C4-2B (cell line): ENCODE data around the gene SGMS1.
A peak's percentile ranks its signal among the peaks of the same experiment; 100 is the strongest.
"Not testable (repeated sequence)": the region's sequence is repeated elsewhere in the genome, so short reads cannot be mapped to it uniquely, and the experiment has no call there.

Experiments used
- H3K27ac ChIP-seq: fragments of 450-650 bp; 2 replicates; pipeline ENCODE4 v1.5.1; 2017
- ZFX ChIP-seq: fragments of 450-650 bp; IDR thresholded peaks from 2 replicates; pipeline ENCODE4 v1.6.1; 2017
- TF ChIP-seq, protein P1 (sequence below): fragments of 450-650 bp; conservative IDR thresholded peaks from 2 replicates; pipeline ENCODE4 v1.5.1; 2017; ENCODE audit warnings: mild to moderate bottlenecking

The SGMS1 gene

DNA sequence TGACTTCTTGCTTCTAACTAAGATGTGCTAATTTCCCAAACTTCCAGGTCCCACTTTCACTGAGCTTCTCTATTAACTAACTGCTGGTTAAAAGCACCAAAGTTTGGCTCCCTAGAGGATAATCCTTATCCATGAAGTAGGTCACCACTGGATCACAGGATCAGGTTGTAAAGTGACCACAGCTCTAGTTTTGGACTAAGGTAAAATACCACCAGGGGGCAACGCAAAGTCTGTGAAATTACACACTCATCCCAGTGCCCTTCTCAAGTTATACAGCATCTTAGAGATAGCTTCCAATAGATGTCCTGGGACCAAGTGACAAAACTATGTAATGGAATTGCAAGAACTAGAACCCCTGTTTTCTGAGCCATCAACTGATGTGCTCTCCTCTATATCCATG lies 256.0 kb downstream of the SGMS1 start:
- TF ChIP-seq ZFX: no peak
- TF ChIP-seq, protein P1, sequence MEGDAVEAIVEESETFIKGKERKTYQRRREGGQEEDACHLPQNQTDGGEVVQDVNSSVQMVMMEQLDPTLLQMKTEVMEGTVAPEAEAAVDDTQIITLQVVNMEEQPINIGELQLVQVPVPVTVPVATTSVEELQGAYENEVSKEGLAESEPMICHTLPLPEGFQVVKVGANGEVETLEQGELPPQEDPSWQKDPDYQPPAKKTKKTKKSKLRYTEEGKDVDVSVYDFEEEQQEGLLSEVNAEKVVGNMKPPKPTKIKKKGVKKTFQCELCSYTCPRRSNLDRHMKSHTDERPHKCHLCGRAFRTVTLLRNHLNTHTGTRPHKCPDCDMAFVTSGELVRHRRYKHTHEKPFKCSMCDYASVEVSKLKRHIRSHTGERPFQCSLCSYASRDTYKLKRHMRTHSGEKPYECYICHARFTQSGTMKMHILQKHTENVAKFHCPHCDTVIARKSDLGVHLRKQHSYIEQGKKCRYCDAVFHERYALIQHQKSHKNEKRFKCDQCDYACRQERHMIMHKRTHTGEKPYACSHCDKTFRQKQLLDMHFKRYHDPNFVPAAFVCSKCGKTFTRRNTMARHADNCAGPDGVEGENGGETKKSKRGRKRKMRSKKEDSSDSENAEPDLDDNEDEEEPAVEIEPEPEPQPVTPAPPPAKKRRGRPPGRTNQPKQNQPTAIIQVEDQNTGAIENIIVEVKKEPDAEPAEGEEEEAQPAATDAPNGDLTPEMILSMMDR: peak; percentile 53
- H3K27ac ChIP-seq: no peak overlapping the region

DNA sequence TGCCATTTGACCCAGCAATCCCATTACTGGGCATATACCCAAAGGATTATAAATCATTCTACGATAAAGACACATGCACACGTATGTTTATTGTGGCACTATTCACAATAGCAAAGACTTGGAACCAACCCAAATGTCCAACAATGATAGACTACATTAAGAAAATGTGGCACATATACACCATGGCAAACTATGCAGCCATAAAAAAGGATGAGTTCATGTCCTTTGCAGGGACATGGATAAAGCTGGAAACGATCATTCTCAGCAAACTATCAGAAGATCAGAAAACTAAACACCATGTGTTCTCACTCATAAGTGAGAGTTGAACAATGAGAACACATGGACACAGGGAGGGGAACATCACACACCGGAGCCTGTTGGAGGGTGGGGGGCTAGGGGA lies 257.3 kb downstream of the SGMS1 start:
- not testable (repeated sequence) for H3K27ac ChIP-seq

DNA sequence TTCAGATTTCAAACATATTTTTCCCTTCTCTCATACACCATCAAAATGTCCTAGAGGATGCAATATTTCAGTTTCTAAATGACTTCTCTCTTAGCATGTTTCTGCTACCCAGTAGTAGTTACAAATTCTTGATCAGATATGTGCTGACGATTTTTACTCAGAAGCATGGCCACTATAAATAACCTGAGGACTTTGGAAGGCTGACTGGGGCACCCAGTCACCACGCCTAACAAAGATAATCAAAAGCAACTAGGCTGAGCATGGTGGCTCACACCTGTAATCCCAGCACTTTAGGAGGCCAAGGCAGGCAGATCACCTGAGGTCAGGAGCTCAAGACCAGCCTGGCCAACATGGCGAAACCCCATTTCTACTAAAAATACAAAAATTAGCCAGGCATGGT lies 259.0 kb downstream of the SGMS1 start:
- H3K27ac ChIP-seq: not testable (repeated sequence)

DNA sequence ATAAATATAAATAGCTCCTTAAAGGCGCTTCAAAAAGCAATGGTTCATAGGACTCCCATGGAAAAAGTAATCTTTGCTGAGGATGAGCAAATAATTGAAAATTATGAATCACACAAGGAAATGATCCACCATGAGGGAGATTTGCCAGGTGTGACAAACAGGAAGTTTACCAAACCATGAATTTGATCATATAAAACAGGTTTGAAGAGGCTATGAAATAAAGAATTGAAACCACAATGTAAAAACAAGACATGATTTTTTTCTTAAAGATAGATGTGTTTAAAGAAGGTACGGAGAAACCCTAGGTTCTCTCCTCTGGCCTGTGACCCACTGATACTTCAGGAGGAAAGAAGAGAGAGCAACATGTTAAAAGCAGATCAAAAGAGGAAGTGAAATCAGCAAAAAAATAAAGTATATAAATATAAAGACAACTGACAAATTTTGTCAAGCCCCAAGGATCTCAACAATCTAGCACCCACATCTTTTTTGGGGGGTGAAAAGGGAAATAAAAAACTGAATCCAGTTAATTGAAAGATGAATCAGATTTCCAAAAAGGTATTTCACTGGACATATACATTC lies 261.1 kb downstream of the SGMS1 start:
- no peak overlapping the region for H3K27ac ChIP-seq
- no peak for TF ChIP-seq ZFX
- TF ChIP-seq, protein P1: no peak

DNA sequence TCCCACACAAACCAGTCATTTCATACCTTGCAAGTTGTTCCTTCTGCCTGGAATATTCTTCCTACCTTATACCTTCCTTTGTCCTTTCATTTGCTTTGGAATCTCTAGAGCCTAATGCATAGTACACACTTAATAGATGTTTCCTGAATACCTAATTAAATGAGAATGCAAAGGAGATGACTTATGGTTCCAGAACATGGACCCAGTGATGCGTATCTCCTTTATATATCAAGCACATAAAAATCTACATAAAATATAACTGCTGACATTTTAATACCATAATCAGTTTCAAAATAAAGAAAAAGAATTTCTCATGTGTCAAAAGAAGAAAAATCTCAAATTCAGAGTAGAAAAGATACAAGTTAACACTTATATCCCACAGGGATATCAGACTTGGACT lies 261.8 kb downstream of the SGMS1 start:
- TF ChIP-seq, protein P1: no peak
- H3K27ac ChIP-seq: peak overlapping the region; percentile 43; the same call in 1 of the 2 replicates

DNA sequence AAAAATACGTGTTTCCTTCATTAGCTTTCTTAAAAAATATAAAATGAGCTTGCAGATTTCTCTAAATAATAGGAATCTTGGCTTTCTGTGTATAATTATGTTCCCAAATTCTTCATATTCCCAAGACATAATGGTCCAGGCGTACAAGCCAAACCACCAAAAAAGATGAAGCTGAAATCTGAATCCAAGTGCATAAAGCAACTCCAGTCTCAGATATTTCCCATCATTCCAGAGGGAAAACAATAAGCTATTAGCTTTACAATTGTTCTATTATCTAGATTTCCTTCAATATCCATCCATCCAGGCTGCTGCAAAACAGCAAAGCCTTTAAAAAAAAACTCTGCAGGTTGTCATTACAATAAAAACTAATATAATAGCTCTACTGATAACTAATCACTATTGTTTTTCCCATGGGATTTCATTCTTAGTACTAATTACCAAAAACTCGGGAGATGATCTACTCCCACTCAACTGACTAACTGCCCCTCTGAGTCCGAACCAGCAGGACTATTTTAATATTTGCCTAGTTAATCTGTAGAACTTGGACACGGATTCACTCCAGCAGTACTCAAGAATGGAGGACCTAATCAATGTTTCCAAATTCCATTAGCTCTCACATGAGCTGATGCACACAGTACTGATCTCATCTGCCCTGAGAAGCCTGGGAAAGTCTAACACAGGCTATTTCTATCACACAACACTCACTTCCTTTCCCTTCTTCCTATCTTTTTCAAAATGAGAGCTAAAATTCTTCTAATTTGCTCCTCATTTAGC lies 263.5 kb downstream of the SGMS1 start:
- H3K27ac ChIP-seq: no peak overlapping the region
- TF ChIP-seq, protein P1: no peak
- TF ChIP-seq ZFX: no peak

DNA sequence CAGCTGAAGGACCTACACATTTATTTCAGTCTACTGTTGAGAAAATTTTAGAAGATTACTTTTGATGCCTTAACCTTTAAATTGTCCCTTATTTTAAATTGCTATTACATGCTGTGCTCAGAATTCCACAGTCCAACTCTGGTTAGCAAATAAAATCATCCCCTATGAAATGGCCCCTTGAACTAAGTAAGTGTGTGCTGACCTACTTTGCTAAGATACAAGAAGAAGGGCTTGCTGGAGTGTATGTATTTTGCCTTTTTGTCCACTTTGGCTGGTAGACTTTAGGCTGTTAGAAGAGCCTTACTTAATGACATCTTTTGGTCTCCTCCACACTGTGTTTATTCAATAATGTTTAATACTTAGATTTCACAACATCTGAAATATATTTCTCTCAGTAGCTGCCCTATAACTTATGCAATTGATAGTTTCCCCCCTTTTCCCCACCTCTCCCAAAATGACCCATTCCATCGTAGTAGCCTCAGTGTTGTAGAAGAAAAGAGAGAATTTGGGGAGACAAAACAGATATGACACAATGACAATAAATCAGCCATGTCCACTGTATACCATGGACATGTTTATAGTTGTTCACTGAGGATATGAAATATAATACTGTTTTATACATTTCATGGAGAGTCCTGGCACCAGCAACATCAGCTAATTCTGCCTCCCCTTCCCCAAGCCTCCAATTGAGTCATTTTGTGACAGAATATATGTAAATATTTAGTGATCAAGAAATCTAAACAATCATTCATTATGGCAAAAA lies 264.6 kb downstream of the SGMS1 start:
- no peak overlapping the region for H3K27ac ChIP-seq
- TF ChIP-seq, protein P1: no peak
- TF ChIP-seq ZFX: no peak

DNA sequence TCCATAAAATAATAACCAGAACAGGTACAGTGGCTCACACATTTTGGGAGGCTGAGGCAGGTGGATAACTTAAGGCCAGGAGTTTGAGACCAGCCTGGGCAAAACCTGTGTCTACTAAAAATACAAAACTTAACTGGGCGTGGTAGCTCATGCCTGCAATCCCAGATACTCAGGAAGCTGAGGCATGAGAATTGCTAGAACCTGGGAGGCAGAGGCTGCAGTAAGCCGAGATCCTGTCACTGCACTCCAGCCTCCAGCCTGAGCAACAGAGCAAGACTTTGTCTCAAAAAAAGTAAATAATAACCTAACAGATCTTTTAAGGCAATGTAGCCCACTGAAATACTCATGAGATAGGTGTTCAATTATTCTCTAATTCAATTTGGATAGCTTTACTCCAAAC lies 265.3 kb downstream of the SGMS1 start:
- no peak for TF ChIP-seq ZFX
- TF ChIP-seq, protein P1: no peak

DNA sequence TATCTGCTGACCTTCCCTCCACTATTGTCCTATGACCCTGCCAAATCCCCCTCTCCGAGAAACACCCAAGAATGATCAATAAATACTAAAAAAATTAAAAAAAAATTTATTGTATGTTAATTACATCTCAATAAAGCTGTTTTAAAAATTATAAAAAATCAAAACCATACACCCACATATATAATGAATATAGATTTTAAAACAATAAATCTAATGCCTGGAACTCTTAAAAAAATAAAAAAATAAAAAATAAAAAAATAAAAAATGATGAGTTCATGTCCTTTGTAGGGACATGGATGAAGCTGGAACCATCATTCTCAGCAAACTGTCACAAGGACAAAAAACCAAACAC lies 267.3 kb downstream of the SGMS1 start:
- H3K27ac ChIP-seq: not testable (repeated sequence)

More for the DNA sequence above, 265.3 kb downstream of the SGMS1 start:
- H3K27ac ChIP-seq: no peak overlapping the region

DNA sequence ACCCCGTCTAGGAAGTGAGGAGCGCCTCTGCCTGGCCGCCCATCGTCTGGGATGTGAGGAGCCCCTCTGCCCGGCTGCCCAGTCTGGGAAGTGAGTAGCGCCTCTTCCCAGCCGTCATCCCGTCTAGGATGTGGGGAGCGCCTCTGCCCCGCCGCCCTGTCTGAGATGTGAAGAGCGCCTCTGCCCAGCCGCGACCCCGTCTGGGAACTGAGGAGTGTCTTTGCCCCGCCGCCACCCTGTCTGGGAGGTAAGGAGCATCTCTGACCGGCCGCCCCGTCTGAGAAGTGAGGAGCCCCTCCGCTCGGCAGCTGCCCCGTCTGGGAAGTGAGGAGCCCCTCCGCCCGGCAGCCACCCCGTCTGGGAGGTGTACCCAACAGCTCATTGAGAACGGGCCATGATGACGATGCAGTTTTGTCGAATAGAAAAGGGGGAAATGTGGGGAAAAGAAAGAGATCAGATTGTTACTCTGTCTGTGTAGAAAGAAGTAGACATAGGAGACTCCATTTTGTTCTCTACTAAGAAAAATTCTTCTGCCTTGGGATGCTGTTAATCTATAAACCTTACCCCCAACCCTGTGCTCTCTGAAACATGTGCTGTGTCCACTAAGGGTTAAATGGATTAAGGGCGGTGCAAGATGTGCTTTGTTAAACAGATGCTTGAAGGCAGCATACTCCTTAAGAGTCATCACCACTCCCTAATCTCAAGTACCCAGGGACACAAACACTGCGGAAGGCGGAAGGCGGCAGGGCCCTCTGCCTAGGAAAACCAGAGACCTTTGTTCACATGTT lies 267.9 kb downstream of the SGMS1 start:
- H3K27ac ChIP-seq: not testable (repeated sequence)
